ENCODE data around the gene CLEC5A.
"Not testable (repeated sequence)": the region's sequence is repeated elsewhere in the genome, so short reads cannot be mapped to it uniquely, and the experiment has no call there.

The CLEC5A gene

GRCh38 chr7:141920281-141920680, 26.5 kb downstream of the CLEC5A start:
- ChIA-PET CTCF (no interaction called here), POLR2A (no interaction called here)
- no peak for DNase-seq (ENCODE audit: extremely low spot score)
- TF ChIP-seq ZNF384 (IDR thresholded peaks at IDR 0.05) (no peak), SUZ12 (IDR thresholded peaks at IDR 0.05) (no peak), L3MBTL2 (conservative IDR thresholded peaks at IDR 0.05) (no peak), SP1 (IDR thresholded peaks at IDR 0.05) (no peak), FOXM1 (IDR thresholded peaks at IDR 0.05; ENCODE audit: borderline replicate concordance) (no peak)

- POLR2A ChIA-PET: no interaction called here
- no peak for DNase-seq (ENCODE audit: extremely low spot score)
- CTCF ChIA-PET: no interaction called here
- TF ChIP-seq FOXK2 (IDR thresholded peaks at IDR 0.05) (no peak), HDGF (IDR thresholded peaks at IDR 0.05; ENCODE audit: borderline replicate concordance) (no peak), NFRKB (IDR thresholded peaks at IDR 0.05) (no peak), ARNT (IDR thresholded peaks at IDR 0.05) (no peak), FOXA1 (IDR thresholded peaks at IDR 0.05) (no peak), SUZ12 (IDR thresholded peaks at IDR 0.05) (no peak), PKNOX1 (IDR thresholded peaks at IDR 0.05) (no peak), L3MBTL2 (conservative IDR thresholded peaks at IDR 0.05) (no peak), FOXM1 (IDR thresholded peaks at IDR 0.05; ENCODE audit: borderline replicate concordance) (no peak)
Measured at GRCh38 chr7:141916099-141916498, 30.7 kb downstream of the CLEC5A start, which contains the start of gene OR9A4. TSS of gene OR9A4 (plus strand) at chr7:141916399. CDS start at chr7:141918876, 2,477 bp downstream.

- POLR2A ChIA-PET: no interaction called here
- DNase-seq (ENCODE audit: extremely low spot score): no peak
- CTCF ChIA-PET: no interaction called here
- no peak for TF ChIP-seq ELF4 (IDR thresholded peaks at IDR 0.05)
- TF ChIP-seq L3MBTL2 (conservative IDR thresholded peaks at IDR 0.05): no peak
- TF ChIP-seq ZNF384 (IDR thresholded peaks at IDR 0.05): no peak
- no peak for TF ChIP-seq NFRKB (IDR thresholded peaks at IDR 0.05)
- TF ChIP-seq CTBP1 (IDR thresholded peaks at IDR 0.05; ENCODE audit: borderline replicate concordance): no peak
- TF ChIP-seq TARDBP (IDR thresholded peaks at IDR 0.05): no peak
- no peak for TF ChIP-seq SUZ12 (IDR thresholded peaks at IDR 0.05)
- no peak for TF ChIP-seq FOXK2 (IDR thresholded peaks at IDR 0.05)
- TF ChIP-seq FOXA1 (IDR thresholded peaks at IDR 0.05): no peak
- TF ChIP-seq ARNT (IDR thresholded peaks at IDR 0.05): no peak
Measured at GRCh38 chr7:141915565-141915964, 31.2 kb downstream of the CLEC5A start.

DNA sequence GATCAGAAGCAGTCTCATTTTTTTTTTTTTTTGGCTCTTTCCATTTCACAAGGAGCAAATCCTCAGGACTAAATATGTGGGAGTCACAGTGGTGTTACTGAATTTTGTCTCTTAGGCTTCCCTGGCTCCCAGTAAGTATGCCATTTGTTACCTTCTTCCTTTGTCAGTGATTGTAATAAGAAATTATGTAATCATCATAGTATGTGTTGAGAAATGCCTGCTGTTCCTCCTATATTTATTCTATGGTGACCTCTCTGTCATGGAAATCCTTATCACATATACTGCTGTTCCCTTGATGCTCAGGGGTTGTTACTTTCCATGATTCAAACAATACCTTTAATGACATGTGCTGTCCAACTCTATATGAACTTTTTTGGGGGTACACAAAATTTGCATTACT, 35.4 kb downstream of the CLEC5A start:
- CTCF ChIA-PET: no interaction called here
- no peak for TF ChIP-seq CTBP1 (IDR thresholded peaks at IDR 0.05; ENCODE audit: borderline replicate concordance)
- no peak for TF ChIP-seq BHLHE40 (IDR thresholded peaks at IDR 0.05; ENCODE audit: borderline replicate concordance)
- no peak for TF ChIP-seq LEF1 (IDR thresholded peaks at IDR 0.05; ENCODE audit: borderline replicate concordance)
- TF ChIP-seq SP1 (IDR thresholded peaks at IDR 0.05): no peak
- no peak for TF ChIP-seq TARDBP (IDR thresholded peaks at IDR 0.05)
- no peak for TF ChIP-seq FOXK2 (IDR thresholded peaks at IDR 0.05)
- TF ChIP-seq HDGF (IDR thresholded peaks at IDR 0.05; ENCODE audit: borderline replicate concordance): no peak
- no peak for TF ChIP-seq FOXA1 (IDR thresholded peaks at IDR 0.05)
- TF ChIP-seq ELF4 (IDR thresholded peaks at IDR 0.05): no peak
- TF ChIP-seq NFRKB (IDR thresholded peaks at IDR 0.05): no peak
- TF ChIP-seq FOXM1 (IDR thresholded peaks at IDR 0.05; ENCODE audit: borderline replicate concordance): no peak
- no peak for TF ChIP-seq L3MBTL2 (conservative IDR thresholded peaks at IDR 0.05)
- TF ChIP-seq ARNT (IDR thresholded peaks at IDR 0.05): no peak
- TF ChIP-seq ZNF384 (IDR thresholded peaks at IDR 0.05): no peak
- no peak for TF ChIP-seq SUZ12 (IDR thresholded peaks at IDR 0.05)
- TF ChIP-seq PKNOX1 (IDR thresholded peaks at IDR 0.05): no peak
- POLR2A ChIA-PET: interaction anchor here (0.6 kb wide), 1 partner anchor 152 kb away, joined by 3 read pairs; no protein-coding TSS in a partner anchor
- no peak for DNase-seq (ENCODE audit: extremely low spot score)

DNA sequence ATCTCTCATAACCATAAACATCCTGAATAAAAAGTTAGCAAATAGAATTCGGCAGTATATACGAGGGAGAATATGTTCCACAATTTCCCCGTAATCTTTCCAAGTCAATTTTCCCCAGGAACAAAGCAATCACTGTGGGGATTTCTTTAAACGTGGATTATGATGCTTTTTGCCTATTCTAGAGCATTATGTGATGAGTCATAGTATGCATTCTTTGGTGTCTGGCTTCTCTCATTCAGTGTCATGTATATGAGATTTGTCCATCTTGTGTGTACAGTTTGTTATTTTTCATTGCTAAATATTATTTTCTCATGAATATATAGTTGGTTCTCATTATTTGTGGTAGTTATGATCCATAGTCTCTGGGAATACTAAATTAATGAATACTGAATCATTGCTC, 40.5 kb downstream of the CLEC5A start:
- TF ChIP-seq FOXA1 (IDR thresholded peaks at IDR 0.05) (no peak), BHLHE40 (IDR thresholded peaks at IDR 0.05; ENCODE audit: borderline replicate concordance) (no peak), TARDBP (IDR thresholded peaks at IDR 0.05) (no peak), HDGF (IDR thresholded peaks at IDR 0.05; ENCODE audit: borderline replicate concordance) (no peak), SP1 (IDR thresholded peaks at IDR 0.05) (no peak), FOXM1 (IDR thresholded peaks at IDR 0.05; ENCODE audit: borderline replicate concordance) (no peak), ELF4 (IDR thresholded peaks at IDR 0.05) (no peak), SUZ12 (IDR thresholded peaks at IDR 0.05) (no peak), LEF1 (IDR thresholded peaks at IDR 0.05; ENCODE audit: borderline replicate concordance) (no peak), PKNOX1 (IDR thresholded peaks at IDR 0.05) (no peak), NFRKB (IDR thresholded peaks at IDR 0.05) (no peak), CTBP1 (IDR thresholded peaks at IDR 0.05; ENCODE audit: borderline replicate concordance) (no peak), L3MBTL2 (conservative IDR thresholded peaks at IDR 0.05) (no peak), ZNF384 (IDR thresholded peaks at IDR 0.05) (no peak)
- ChIA-PET POLR2A (no interaction called here), CTCF (no interaction called here)
- no peak for DNase-seq (ENCODE audit: extremely low spot score)

GRCh38 chr7:141899366-141899765, 47.4 kb downstream of the CLEC5A start:
- POLR2A ChIA-PET; DNase-seq (ENCODE audit: extremely low spot score); CTCF ChIA-PET: not testable (repeated sequence)

DNA sequence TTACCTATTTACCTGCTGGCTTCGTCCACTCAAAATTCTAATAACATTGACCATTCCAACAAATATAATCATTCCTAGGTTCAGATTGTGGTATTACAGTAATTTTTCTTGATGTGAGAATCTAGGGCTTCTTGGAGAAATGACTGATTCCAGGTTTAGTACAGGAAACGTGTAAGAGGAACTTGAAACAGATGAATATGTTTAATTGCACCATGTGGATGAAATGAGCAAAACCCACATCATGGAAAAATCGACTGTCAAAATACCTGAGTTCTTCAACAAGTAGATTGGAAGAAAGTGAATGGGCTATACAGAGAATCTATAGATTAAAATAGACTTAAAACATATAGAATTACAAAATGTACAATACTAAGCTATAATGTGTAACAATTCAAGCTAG, 55.4 kb downstream of the CLEC5A start:
- ChIA-PET POLR2A (no interaction called here), CTCF (no interaction called here)
- TF ChIP-seq L3MBTL2 (conservative IDR thresholded peaks at IDR 0.05) (no peak), FOXM1 (IDR thresholded peaks at IDR 0.05; ENCODE audit: borderline replicate concordance) (no peak), LEF1 (IDR thresholded peaks at IDR 0.05; ENCODE audit: borderline replicate concordance) (no peak), FOXK2 (IDR thresholded peaks at IDR 0.05) (no peak)
- no peak for DNase-seq (ENCODE audit: extremely low spot score)
